ENCODE measurements around the gene SEPSECS. TPM values are rescaled to one million over a fixed set of nuclear protein-coding genes. Genes with fewer than 3 reads are reported as not detected.

The SEPSECS gene
- total RNA-seq, 4 donors from 2014 or later: 4.2 to 21.8 (median 9.6) TPM

- Histone ChIP-seq H3K9me3 (no peaks in the 10 kb centered on the region), H3K4me3 (no peak overlapping the region), H3K27ac (no peak overlapping the region), H3K4me1 (no peaks in the 10 kb centered on the region), H3K36me3 (no peaks in the 10 kb centered on the region), H3K27me3 (no peaks in the 10 kb centered on the region)
- TF ChIP-seq EP300 (IDR thresholded peaks at IDR 0.05): no peak
- no peak for TF ChIP-seq POLR2AphosphoS5 (IDR thresholded peaks at IDR 0.05)
- no peak for TF ChIP-seq POLR2A (IDR thresholded peaks at IDR 0.05)
- no peak for TF ChIP-seq CTCF (IDR thresholded peaks at IDR 0.05)
- WGBS: 92% methylated on average over 8 of the region's 8 CpGs
- DNase-seq (ENCODE audit: low spot score in 2 of 2): no peak
These were observed 49.5 kb downstream of the SEPSECS start for GRCh38 chr4:25110527-25111329.

- WGBS: 82% methylated on average over 4 of the region's 4 CpGs
These were observed 50.7 kb downstream of the SEPSECS start for GRCh38 chr4:25109511-25109910.

GRCh38 chr4:25108556-25108955, 51.7 kb downstream of the SEPSECS start:
- no peak for DNase-seq (ENCODE audit: low spot score in 2 of 2)
- H3K27me3 ChIP-seq: no peaks in the 10 kb centered on the region
- no peaks in the 10 kb centered on the region for H3K36me3 ChIP-seq
- H3K4me3 ChIP-seq: no peak overlapping the region
- WGBS: no CpG with 5 or more reads among the region's 4 CpGs
- H3K27ac ChIP-seq: no peak overlapping the region
- H3K4me1 ChIP-seq: no peaks in the 10 kb centered on the region
- TF ChIP-seq POLR2AphosphoS5 (IDR thresholded peaks at IDR 0.05) (no peak), CTCF (IDR thresholded peaks at IDR 0.05) (no peak), EP300 (IDR thresholded peaks at IDR 0.05) (no peak), POLR2A (IDR thresholded peaks at IDR 0.05) (no peak)
- no peaks in the 10 kb centered on the region for H3K9me3 ChIP-seq

More at GRCh38 chr4:25109511-25109910, 50.7 kb downstream of the SEPSECS start:
- Histone ChIP-seq H3K4me1 (no peaks in the 10 kb centered on the region), H3K27me3 (no peaks in the 10 kb centered on the region), H3K4me3 (no peak overlapping the region), H3K36me3 (no peaks in the 10 kb centered on the region), H3K27ac (no peak overlapping the region), H3K9me3 (no peaks in the 10 kb centered on the region)
- TF ChIP-seq POLR2AphosphoS5 (IDR thresholded peaks at IDR 0.05): no peak
- no peak for TF ChIP-seq POLR2A (IDR thresholded peaks at IDR 0.05)
- no peak for TF ChIP-seq CTCF (IDR thresholded peaks at IDR 0.05)
- TF ChIP-seq EP300 (IDR thresholded peaks at IDR 0.05): no peak
- DNase-seq (ENCODE audit: low spot score in 2 of 2): no peak

- Histone ChIP-seq H3K4me3 (no peak overlapping the region), H3K36me3 (no peaks in the 10 kb centered on the region), H3K9me3 (no peaks in the 10 kb centered on the region), H3K4me1 (no peaks in the 10 kb centered on the region), H3K27ac (no peak overlapping the region), H3K27me3 (peaks cover 4% of the 10 kb centered on the region)
- DNase-seq (ENCODE audit: low spot score in 2 of 2): no peak
- WGBS: 39% methylated on average over 5 of the region's 6 CpGs
- TF ChIP-seq POLR2A (IDR thresholded peaks at IDR 0.05) (no peak), EP300 (IDR thresholded peaks at IDR 0.05) (no peak), POLR2AphosphoS5 (IDR thresholded peaks at IDR 0.05) (no peak)
These were observed 52.3 kb downstream of the SEPSECS start for GRCh38 chr4:25107827-25108516.

- Histone ChIP-seq H3K9me3 (no peaks in the 10 kb centered on the region), H3K36me3 (no peaks in the 10 kb centered on the region), H3K27ac (no peak overlapping the region), H3K27me3 (peaks cover 4% of the 10 kb centered on the region), H3K4me3 (no peak overlapping the region), H3K4me1 (no peaks in the 10 kb centered on the region)
- 95% methylated on average over 14 of the region's 14 CpGs for WGBS
- DNase-seq (ENCODE audit: low spot score in 2 of 2): no peak
- no peak for TF ChIP-seq POLR2AphosphoS5 (IDR thresholded peaks at IDR 0.05)
- no peak for TF ChIP-seq EP300 (IDR thresholded peaks at IDR 0.05)
- TF ChIP-seq CTCF (IDR thresholded peaks at IDR 0.05): no peak
- TF ChIP-seq POLR2A (IDR thresholded peaks at IDR 0.05): no peak
These were observed 53.7 kb downstream of the SEPSECS start for GRCh38 chr4:25106363-25107151.
